ENCODE measurements around the gene ANKRD40.

GRCh38 chr17:50647187-50647586 lies 60.5 kb downstream of the ANKRD40 start:
- TF ChIP-seq SMAD5 (IDR thresholded peaks at IDR 0.05; ENCODE audit: low read depth), result no peak
- TF ChIP-seq POLR2AphosphoS5 (IDR thresholded peaks at IDR 0.05; ENCODE audit: low read length), result no peak
- TF ChIP-seq HCFC1 (IDR thresholded peaks at IDR 0.05; ENCODE audit: low read length), result no peak
- TF ChIP-seq RB1 (IDR thresholded peaks at IDR 0.05; ENCODE audit: borderline replicate concordance), result no peak
- no peak for TF ChIP-seq CTCF (IDR thresholded peaks at IDR 0.05 in 2 of 3, conservative IDR thresholded peaks at IDR 0.05 in 1 of 3; ENCODE audit: control insufficient read depth in 2 of 3, extremely low read depth in 1 of 3, insufficient read depth in 1 of 3, low read depth in 3 of 3, low read length in 3 of 3)
- no peak for TF ChIP-seq NFIC (IDR thresholded peaks at IDR 0.05; ENCODE audit: low read depth, low read length)
- no peak for TF ChIP-seq RAD21 (IDR thresholded peaks at IDR 0.05; ENCODE audit: insufficient read depth, low read depth, low read length)
- no peak for TF ChIP-seq YY1 (IDR thresholded peaks at IDR 0.05; ENCODE audit: low read depth, low read length)
- TF ChIP-seq EGR1 (IDR thresholded peaks at IDR 0.05; ENCODE audit: borderline replicate concordance in 1 of 2, low read depth in 2 of 2, low read length in 2 of 2), result no peak
- TF ChIP-seq USF1 (IDR thresholded peaks at IDR 0.05; ENCODE audit: borderline replicate concordance, extremely low read length, insufficient read depth, low read depth, low read length), result no peak
- no peak for TF ChIP-seq SUPT20H (IDR thresholded peaks at IDR 0.05; ENCODE audit: borderline replicate concordance, control insufficient read depth, low read depth, low read length)
